MM.1S (cell line): Measurements from ENCODE around the gene TACO1.

Experiments
- EZH2 ChIP-seq: fragments of 300-600 bp; sonication (generic); optimal IDR thresholded peaks from 2 replicates; pipeline ENCODE3; 2017; ENCODE audit warnings: low read depth, mild to moderate bottlenecking, antibody characterized with exemption, low read length, mixed read lengths
- EZH2phosphoT487 ChIP-seq: fragments of 300-600 bp; sonication (generic); IDR thresholded peaks from 2 replicates; pipeline ENCODE4 v1.6.1; 2018; ENCODE audit warnings: antibody characterized with exemption, low read length
- TF ChIP-seq, protein P1 (sequence below): fragments of 300-600 bp; sonication (generic); IDR thresholded peaks from 2 replicates; pipeline ENCODE4 v1.5.1; 2016; ENCODE audit warnings: antibody characterized with exemption, low read length, mixed read lengths

DNA sequence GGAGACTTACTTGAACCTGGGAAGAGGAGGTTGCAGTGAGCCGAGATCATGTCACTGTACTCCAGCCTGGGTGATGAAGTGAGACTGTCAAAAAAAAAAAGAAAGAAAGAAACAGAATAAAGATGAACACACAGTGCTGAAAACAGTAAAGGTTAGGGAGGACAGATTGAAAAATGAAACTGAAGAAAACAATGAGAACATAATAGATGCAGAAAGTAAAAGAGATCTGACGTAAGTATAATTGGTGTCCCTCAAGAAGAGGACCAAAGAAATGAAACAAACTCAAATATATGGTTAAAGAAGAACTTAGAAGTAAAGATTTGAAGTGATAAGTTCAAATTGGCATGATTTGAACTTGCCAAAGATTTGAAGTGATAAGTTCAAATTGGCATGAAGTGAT lies 43.3 kb upstream of the TACO1 start:
- TF ChIP-seq EZH2 (no peak), EZH2phosphoT487 (no peak)
- TF ChIP-seq, protein P1, sequence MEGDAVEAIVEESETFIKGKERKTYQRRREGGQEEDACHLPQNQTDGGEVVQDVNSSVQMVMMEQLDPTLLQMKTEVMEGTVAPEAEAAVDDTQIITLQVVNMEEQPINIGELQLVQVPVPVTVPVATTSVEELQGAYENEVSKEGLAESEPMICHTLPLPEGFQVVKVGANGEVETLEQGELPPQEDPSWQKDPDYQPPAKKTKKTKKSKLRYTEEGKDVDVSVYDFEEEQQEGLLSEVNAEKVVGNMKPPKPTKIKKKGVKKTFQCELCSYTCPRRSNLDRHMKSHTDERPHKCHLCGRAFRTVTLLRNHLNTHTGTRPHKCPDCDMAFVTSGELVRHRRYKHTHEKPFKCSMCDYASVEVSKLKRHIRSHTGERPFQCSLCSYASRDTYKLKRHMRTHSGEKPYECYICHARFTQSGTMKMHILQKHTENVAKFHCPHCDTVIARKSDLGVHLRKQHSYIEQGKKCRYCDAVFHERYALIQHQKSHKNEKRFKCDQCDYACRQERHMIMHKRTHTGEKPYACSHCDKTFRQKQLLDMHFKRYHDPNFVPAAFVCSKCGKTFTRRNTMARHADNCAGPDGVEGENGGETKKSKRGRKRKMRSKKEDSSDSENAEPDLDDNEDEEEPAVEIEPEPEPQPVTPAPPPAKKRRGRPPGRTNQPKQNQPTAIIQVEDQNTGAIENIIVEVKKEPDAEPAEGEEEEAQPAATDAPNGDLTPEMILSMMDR: no peak
